HG03159 (cell line): ENCODE results near the gene AP4B1.

Source experiments
- ATAC-seq: cut with Tn5 transposase; IDR thresholded peaks from one replicate; pipeline ENCODE4 v1.9.1; 2021; ENCODE audit warnings: mild to moderate bottlenecking, moderate library complexity; ENCODE audit not compliant: unreplicated experiment

The AP4B1 gene

GRCh38 chr1:113895961-113896360, 8.6 kb downstream of the AP4B1 start:
- no peak for ATAC-seq

- ATAC-seq, result no peak
These were observed 9.5 kb downstream of the AP4B1 start for GRCh38 chr1:113895098-113895497.

GRCh38 chr1:113893267-113893666, 11.3 kb downstream of the AP4B1 start:
- ATAC-seq, result no peak

GRCh38 chr1:113891631-113892220, 12.9 kb downstream of the AP4B1 start:
- ATAC-seq, result no peak

- ATAC-seq, result no peak
These were observed 13.8 kb downstream of the AP4B1 start for GRCh38 chr1:113890816-113891215.

- no peak for ATAC-seq
These were observed 17.0 kb downstream of the AP4B1 start, which contains the start of gene BCL2L15 for GRCh38 chr1:113887402-113888175. TSS of gene BCL2L15 (minus strand) at chr1:113887581. CDS start at chr1:113887375, 206 bp downstream.

GRCh38 chr1:113886417-113887401, 17.9 kb downstream of the AP4B1 start:
- ATAC-seq, result no peak

GRCh38 chr1:113881661-113882060, 22.9 kb downstream of the AP4B1 start:
- ATAC-seq, result no peak

- ATAC-seq, result no peak
These were observed 24.9 kb downstream of the AP4B1 start for GRCh38 chr1:113879739-113880038.

- ATAC-seq, result no peak
These were observed 28.4 kb downstream of the AP4B1 start for GRCh38 chr1:113876176-113876575.

GRCh38 chr1:113875714-113876113, 28.9 kb downstream of the AP4B1 start:
- ATAC-seq, result peak; percentile 43

GRCh38 chr1:113874012-113874879, 30.4 kb downstream of the AP4B1 start:
- peak; percentile 32 for ATAC-seq

GRCh38 chr1:113872219-113872935, 32.2 kb downstream of the AP4B1 start:
- peak; percentile 5 for ATAC-seq

- peak; percentile 93 for ATAC-seq
These were observed 32.9 kb downstream of the AP4B1 start, which contains the start of gene PTPN22 for GRCh38 chr1:113871597-113872113. TSS of gene PTPN22 (minus strand) at chr1:113871712.

- ATAC-seq, result no peak
These were observed 33.8 kb downstream of the AP4B1 start for GRCh38 chr1:113870778-113871177.

- ATAC-seq, result no peak
These were observed 36.1 kb downstream of the AP4B1 start for GRCh38 chr1:113868387-113869083.

- no peak for ATAC-seq
These were observed 43.0 kb downstream of the AP4B1 start for GRCh38 chr1:113861641-113862040.

GRCh38 chr1:113860891-113861290, 43.7 kb downstream of the AP4B1 start:
- no peak for ATAC-seq
